Left ventricle myocardium superior (tissue), 1 donor: ENCODE results near the gene HACD3. TPM values are rescaled to one million over a fixed set of nuclear protein-coding genes. Genes with fewer than 3 reads are reported as not detected.
"Not testable (repeated sequence)": the region's sequence is repeated elsewhere in the genome, so short reads cannot be mapped to it uniquely, and the experiment has no call there.

Experiments
- ATAC-seq: fragments of 200-7000 bp; cut with Tn5 transposase; one replicate; pipeline ENCODE4 v1.9.1; 2020; ENCODE audit warnings: mild to moderate bottlenecking, moderate library complexity
- DNase-seq: peaks from one replicate; pipeline ENCODE4 v3.0.0-alpha.2; 2020
- intact Hi-C: fragments of 100-400 bp; cut with micrococcal nuclease; formaldehyde crosslinking; loops from one replicate; pipeline ENCODE4 v1.11.0; 2022
- total RNA-seq: library from RNA; stranded (reverse); fragmentation: NEBNext Ultra II Directional; extraction: Animal tissue kit (Norgen Biotek cat#: 25700); gene quantifications from one replicate; pipeline ENCODE4 v1.2.1, GENCODE V29; 2021
- donor health status: DM: no; HTN: yes; CAD: no; lungs with severe emphysema.

The HACD3 gene
- total RNA-seq, 1 donor from 2014 or later: 10.9 TPM

- no peak for DNase-seq
- no peak for ATAC-seq
- intact Hi-C loops: no loop called here
Measured at GRCh38 chr15:65583701-65584100, 53.4 kb downstream of the HACD3 start.

GRCh38 chr15:65584241-65584640, 54.0 kb downstream of the HACD3 start:
- DNase-seq (no peak), ATAC-seq (no peak)
- intact Hi-C loops: no loop called here

- ATAC-seq (no peak), DNase-seq (no peak)
- intact Hi-C loops: no loop called here
Measured at GRCh38 chr15:65587094-65587493, 56.8 kb downstream of the HACD3 start.

- DNase-seq (no peak), ATAC-seq (no peak)
- intact Hi-C loops: no loop called here
Measured at GRCh38 chr15:65595960-65596359, 65.7 kb downstream of the HACD3 start.

GRCh38 chr15:65598468-65598867, 68.2 kb downstream of the HACD3 start:
- ATAC-seq (no peak), DNase-seq (no peak)
- intact Hi-C loops: no loop called here

- DNase-seq (no peak), ATAC-seq (no peak)
- intact Hi-C loops: no loop called here
Measured at GRCh38 chr15:65599677-65600076, 69.4 kb downstream of the HACD3 start.

GRCh38 chr15:65603134-65603533, 72.9 kb downstream of the HACD3 start:
- intact Hi-C loops: no loop called here
- ATAC-seq: no peak
- no peak for DNase-seq

- ATAC-seq (no peak), DNase-seq (no peak)
- intact Hi-C loops: no loop called here
Measured at GRCh38 chr15:65603559-65603958, 73.3 kb downstream of the HACD3 start.

GRCh38 chr15:65610871-65611718, 80.8 kb downstream of the HACD3 start, which contains the start of gene INTS14:
Gene INTS14, minus strand, starts transcription at chr15:65611131. Its CDS starts 3,751 bp downstream, at chr15:65607380.
- intact Hi-C loops: no loop called here
- DNase-seq (peak; percentile 99), ATAC-seq (peak; percentile 99)

- no peak for DNase-seq
- no peak for ATAC-seq
- intact Hi-C loops: no loop called here
Measured at GRCh38 chr15:65611888-65612615, 81.8 kb downstream of the HACD3 start.

GRCh38 chr15:65612616-65612946, 82.3 kb downstream of the HACD3 start:
- no peak for DNase-seq
- ATAC-seq: no peak
- intact Hi-C loops: no loop called here

GRCh38 chr15:65612949-65613744, 82.9 kb downstream of the HACD3 start:
- no peak for DNase-seq
- intact Hi-C loops: no loop called here

GRCh38 chr15:65615887-65616286, 85.6 kb downstream of the HACD3 start:
- ATAC-seq, DNase-seq, intact Hi-C loops: not testable (repeated sequence)

More at GRCh38 chr15:65612949-65613744, 82.9 kb downstream of the HACD3 start:
- ATAC-seq: no peak

GRCh38 chr15:65618560-65619109, 88.4 kb downstream of the HACD3 start:
- no peak for ATAC-seq
- no peak for DNase-seq
- intact Hi-C loops: no loop called here

- DNase-seq: no peak
- ATAC-seq: no peak
- intact Hi-C loops: no loop called here
Measured at GRCh38 chr15:65619626-65620290, 89.5 kb downstream of the HACD3 start.

- ATAC-seq (no peak), DNase-seq (no peak)
- intact Hi-C loops: no loop called here
Measured at GRCh38 chr15:65620833-65621232, 90.6 kb downstream of the HACD3 start.

- ATAC-seq (no peak), DNase-seq (no peak)
- intact Hi-C loops: no loop called here
Measured at GRCh38 chr15:65621638-65622037, 91.4 kb downstream of the HACD3 start, which contains the start of gene SLC24A1. Gene SLC24A1, plus strand, starts transcription at chr15:65621938. Its CDS starts 2,143 bp downstream, at chr15:65624081.

- intact Hi-C loops: no loop called here
- DNase-seq: no peak
- no peak for ATAC-seq
Measured at GRCh38 chr15:65623103-65623502, 92.8 kb downstream of the HACD3 start.

GRCh38 chr15:65626856-65627255, 96.6 kb downstream of the HACD3 start:
- ATAC-seq: no peak
- DNase-seq: no peak
- intact Hi-C loops: no loop called here
